WTC11 (cell line): ENCODE measurements around the gene GOLGB1. TPM values are rescaled to one million over a fixed set of nuclear protein-coding genes. Genes with fewer than 3 reads are reported as not detected.

ENCODE experiments used
- ATAC-seq: fragments of 200-7000 bp; cut with Tn5 transposase; 2 replicates; pipeline ENCODE4 v1.10.0; 2021; ENCODE audit warnings: mild to moderate bottlenecking, moderate library complexity
- CTCF ChIA-PET: fragments of 300-600 bp; sonication (Branson Sonifier 250); formaldehyde crosslinking; loops from one replicate; lab custom pipeline; 2021; ENCODE audit warnings: antibody characterized with exemption; lab: Charles Lee
- POLR2A ChIA-PET: fragments of 350-600 bp; sonication (Branson Sonifier 250); formaldehyde crosslinking; loops from one replicate; lab custom pipeline; 2021; ENCODE audit warnings: antibody characterized with exemption; lab: Charles Lee
- DNase-seq: peaks from one replicate; pipeline ENCODE4 v3.0.0; 2021; ENCODE audit warnings: low spot score
- H3K27ac Mint-ChIP-seq: 2 replicates; pipeline ENCODE4 v1.8.0; 2021; ENCODE audit warnings: mixed read lengths
- H3K27me3 Mint-ChIP-seq: 2 replicates; pipeline ENCODE4 v1.8.0; 2021; ENCODE audit warnings: low read depth, mild to moderate bottlenecking, moderate library complexity, mixed read lengths
- H3K36me3 Mint-ChIP-seq: 2 replicates; pipeline ENCODE4 v1.8.0; 2021; ENCODE audit warnings: mixed read lengths
- H3K4me1 Mint-ChIP-seq: 2 replicates; pipeline ENCODE4 v1.8.0; 2022; ENCODE audit warnings: mixed read lengths
- H3K4me3 Mint-ChIP-seq: 2 replicates; pipeline ENCODE4 v1.8.0; 2021; ENCODE audit warnings: mild to moderate bottlenecking, moderate library complexity, mixed read lengths
- H3K9me3 Mint-ChIP-seq: 2 replicates; pipeline ENCODE4 v1.8.0; 2021; ENCODE audit warnings: mixed read lengths
- CREB1 ChIP-seq: sonication (generic); formaldehyde crosslinking; IDR thresholded peaks from 2 replicates; pipeline ENCODE4 v1.8.0; 2023; ENCODE audit warnings: mild to moderate bottlenecking, missing genetic modification reagents
- ETV6 ChIP-seq: sonication (generic); formaldehyde crosslinking; IDR thresholded peaks from 2 replicates; pipeline ENCODE4 v1.8.1; 2022; ENCODE audit warnings: mild to moderate bottlenecking, missing genetic modification reagents
- FOXJ3 ChIP-seq: sonication (generic); formaldehyde crosslinking; IDR thresholded peaks from 2 replicates; pipeline ENCODE4 v1.9.0; 2021; ENCODE audit warnings: missing genetic modification reagents, mild to moderate bottlenecking, borderline replicate concordance
- FOXK1 ChIP-seq: sonication (generic); formaldehyde crosslinking; IDR thresholded peaks from 2 replicates; pipeline ENCODE4 v1.8.0; 2022; ENCODE audit warnings: mild to moderate bottlenecking, moderate library complexity, missing genetic modification reagents
- FOXP4 ChIP-seq: sonication (generic); formaldehyde crosslinking; IDR thresholded peaks from 2 replicates; pipeline ENCODE4 v1.8.0; 2022; ENCODE audit warnings: mild to moderate bottlenecking, missing genetic modification reagents
- GABPB1 ChIP-seq: sonication (generic); formaldehyde crosslinking; IDR thresholded peaks from 2 replicates; pipeline ENCODE4 v1.8.1; 2023; ENCODE audit warnings: mild to moderate bottlenecking, missing genetic modification reagents
- GRHL2 ChIP-seq: fragments of 250-450 bp; sonication (Bioruptor Pico); IDR thresholded peaks from 2 replicates; pipeline ENCODE4 v1.8.0; 2022; ENCODE audit warnings: mild to moderate bottlenecking, moderate library complexity; ENCODE audit not compliant: insufficient replicate concordance, severe bottlenecking
- HMGXB4 ChIP-seq: sonication (generic); formaldehyde crosslinking; IDR thresholded peaks from 2 replicates; pipeline ENCODE4 v1.8.1; 2023; ENCODE audit warnings: mild to moderate bottlenecking, moderate library complexity, missing genetic modification reagents
- IRF2 ChIP-seq: sonication (generic); formaldehyde crosslinking; IDR thresholded peaks from 2 replicates; pipeline ENCODE4 v1.8.0; 2022; ENCODE audit warnings: low read depth, missing genetic modification reagents, borderline replicate concordance
- MLX ChIP-seq: sonication (generic); formaldehyde crosslinking; IDR thresholded peaks from 2 replicates; pipeline ENCODE4 v1.8.1; 2023; ENCODE audit warnings: mild to moderate bottlenecking, missing genetic modification reagents, moderate library complexity
- MXD4 ChIP-seq: fragments of 250-450 bp; sonication (Bioruptor Pico); IDR thresholded peaks from 2 replicates; pipeline ENCODE4 v1.8.0; 2021; ENCODE audit warnings: mild to moderate bottlenecking, moderate library complexity, borderline replicate concordance
- MYBL2 ChIP-seq: sonication (generic); formaldehyde crosslinking; IDR thresholded peaks from 2 replicates; pipeline ENCODE4 v1.8.1; 2023; ENCODE audit warnings: mild to moderate bottlenecking, moderate library complexity, missing genetic modification reagents
- NFYB ChIP-seq: sonication (generic); formaldehyde crosslinking; conservative IDR thresholded peaks from 2 replicates; pipeline ENCODE4 v1.8.0; 2022; ENCODE audit warnings: low read depth, missing genetic modification reagents
- PREB ChIP-seq: sonication (generic); formaldehyde crosslinking; IDR thresholded peaks from 2 replicates; pipeline ENCODE4 v1.8.1; 2022; ENCODE audit warnings: mild to moderate bottlenecking, missing genetic modification reagents, moderate library complexity, borderline replicate concordance
- RELA ChIP-seq: sonication (generic); formaldehyde crosslinking; IDR thresholded peaks from 2 replicates; pipeline ENCODE4 v1.8.1; 2022; ENCODE audit warnings: missing genetic modification reagents, mild to moderate bottlenecking, borderline replicate concordance
- SMAD3 ChIP-seq: sonication (generic); formaldehyde crosslinking; IDR thresholded peaks from 2 replicates; pipeline ENCODE4 v1.8.0; 2022; ENCODE audit warnings: missing genetic modification reagents, mild to moderate bottlenecking, borderline replicate concordance
- ZNF281 ChIP-seq: sonication (generic); formaldehyde crosslinking; IDR thresholded peaks from 2 replicates; pipeline ENCODE4 v1.8.0; 2023; ENCODE audit warnings: mild to moderate bottlenecking, missing genetic modification reagents
- ZNF416 ChIP-seq: fragments of 250-450 bp; sonication (Bioruptor Pico); IDR thresholded peaks from 2 replicates; pipeline ENCODE4 v1.9.0; 2021; ENCODE audit warnings: mild to moderate bottlenecking, inconsistent platforms
- total RNA-seq: library from RNA; stranded (reverse); gene quantifications from 3 replicates; pipeline ENCODE4 v1.2.3, GENCODE V29; 2021

The GOLGB1 gene
- total RNA-seq, 1 experiment from 2014 or later: 33.8 TPM

- H3K9me3 Mint-ChIP-seq: peaks cover 12% of the 10 kb centered on the region
- DNase-seq: no peak
- CTCF ChIA-PET: no interaction called here
- TF ChIP-seq MLX (CRISPR knock-in tag) (no peak), FOXP4 (CRISPR knock-in tag) (no peak), PREB (CRISPR knock-in tag) (no peak), ETV6 (CRISPR knock-in tag) (no peak), HMGXB4 (CRISPR knock-in tag) (no peak), FOXJ3 (CRISPR knock-in tag) (no peak), MXD4 (CRISPR knock-in tag) (no peak)
- H3K4me3 Mint-ChIP-seq: no peak overlapping the region
- POLR2A ChIA-PET: no interaction called here
- peaks cover 12% of the 10 kb centered on the region for H3K36me3 Mint-ChIP-seq
- H3K4me1 Mint-ChIP-seq: peaks cover 3% of the 10 kb centered on the region; the same call in 1 of the 2 replicates
- no peak overlapping the region for H3K27ac Mint-ChIP-seq
- no peak for ATAC-seq
- no peaks in the 10 kb centered on the region; the same call in 1 of the 2 replicates for H3K27me3 Mint-ChIP-seq
Observed at GRCh38 chr3:121740896-121741295, 8.6 kb downstream of the GOLGB1 start.

GRCh38 chr3:121739902-121740301, 9.6 kb downstream of the GOLGB1 start:
- Mint-ChIP-seq H3K4me3 (no peak overlapping the region), H3K27me3 (no peaks in the 10 kb centered on the region; the same call in 1 of the 2 replicates), H3K36me3 (peaks cover 12% of the 10 kb centered on the region), H3K9me3 (peaks cover 12% of the 10 kb centered on the region), H3K4me1 (peaks cover 3% of the 10 kb centered on the region; the same call in 1 of the 2 replicates), H3K27ac (no peak overlapping the region)
- ChIA-PET CTCF (no interaction called here), POLR2A (no interaction called here)
- TF ChIP-seq GRHL2 (no peak), GABPB1 (CRISPR knock-in tag) (no peak), IRF2 (CRISPR knock-in tag) (no peak), FOXJ3 (CRISPR knock-in tag) (no peak), ZNF281 (CRISPR knock-in tag) (no peak), RELA (CRISPR knock-in tag) (no peak), ZNF416 (CRISPR knock-in tag) (no peak), MYBL2 (CRISPR knock-in tag) (no peak), FOXK1 (CRISPR knock-in tag) (no peak), NFYB (no peak), SMAD3 (CRISPR knock-in tag) (no peak), CREB1 (CRISPR knock-in tag) (no peak)
- ATAC-seq (no peak), DNase-seq (no peak)
